ENCODE results near the gene SLC6A11.

GRCh38 chr3:10869460-10869859 is 53.4 kb downstream of the SLC6A11 start:
- TF ChIP-seq CTCF (IDR thresholded peaks at IDR 0.05): no peak
- TF ChIP-seq POLR2AphosphoS5 (IDR thresholded peaks at IDR 0.05): no peak

All from upper lobe of left lung (tissue), 4 donors.